GM18502 (cell line): ENCODE results near the gene SERPINA6.
A peak's percentile ranks its signal among the peaks of the same experiment; 100 is the strongest.
"Not testable (repeated sequence)": the region's sequence is repeated elsewhere in the genome, so short reads cannot be mapped to it uniquely, and the experiment has no call there.

Experiments used
- ATAC-seq: cut with Tn5 transposase; IDR thresholded peaks from one replicate; pipeline ENCODE4 v1.9.1; 2021; ENCODE audit warnings: mild to moderate bottlenecking; ENCODE audit not compliant: unreplicated experiment, poor library complexity

Gene SERPINA6

DNA sequence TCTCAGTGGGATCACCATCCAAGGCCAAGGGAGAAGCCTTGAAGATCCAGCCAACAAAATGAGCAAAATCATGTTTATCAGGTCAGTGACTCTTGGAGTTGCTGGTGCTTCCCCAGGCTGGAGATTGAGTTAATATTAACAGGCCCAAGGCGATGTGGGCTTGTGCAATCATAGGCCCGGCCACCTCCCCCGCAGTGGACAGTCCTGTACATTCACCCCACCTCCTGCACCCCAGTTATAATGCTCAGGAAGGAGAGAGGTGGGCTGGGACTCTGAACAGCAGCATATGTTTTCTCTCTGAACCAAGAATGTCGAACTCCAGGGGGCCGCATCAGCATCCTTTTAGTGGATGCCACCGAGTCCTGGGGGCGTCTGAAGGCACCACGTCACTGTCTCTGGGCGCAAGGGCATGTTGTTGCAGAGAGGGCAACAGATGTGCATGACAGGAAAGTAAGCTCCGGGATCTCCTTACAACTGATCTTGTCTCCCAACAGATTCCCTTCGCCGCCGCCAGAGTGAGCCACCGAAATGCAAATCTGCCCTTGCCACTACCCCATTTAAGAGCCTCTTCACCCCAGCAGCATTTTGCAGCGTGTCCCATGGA lies 32.2 kb upstream of the SERPINA6 start:
- no peak for ATAC-seq

DNA sequence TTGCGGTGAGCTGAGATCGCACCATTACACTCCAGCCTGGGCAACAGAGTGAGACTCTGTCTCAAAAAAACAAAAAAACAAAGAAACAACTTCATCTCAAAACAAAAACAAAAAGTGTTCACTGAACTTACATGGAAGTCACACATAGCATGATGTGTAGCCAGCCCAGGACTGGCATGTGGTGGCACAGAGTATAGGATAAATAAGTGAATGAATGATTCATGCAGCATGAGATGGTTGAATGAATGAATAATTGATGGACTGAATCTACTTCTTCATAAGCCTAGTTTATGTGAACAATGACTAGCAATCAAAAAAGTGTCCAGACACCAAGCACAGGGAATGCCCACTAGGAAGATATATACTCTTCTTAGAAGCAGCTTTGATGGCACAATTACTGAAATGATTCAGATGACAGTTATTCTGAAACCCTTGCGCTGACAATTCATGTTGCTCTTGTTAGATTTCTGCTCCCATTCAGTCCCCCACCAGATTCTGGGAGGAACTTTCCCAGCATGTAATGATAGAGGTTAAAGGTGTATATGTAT lies 31.6 kb upstream of the SERPINA6 start:
- ATAC-seq: no peak

DNA sequence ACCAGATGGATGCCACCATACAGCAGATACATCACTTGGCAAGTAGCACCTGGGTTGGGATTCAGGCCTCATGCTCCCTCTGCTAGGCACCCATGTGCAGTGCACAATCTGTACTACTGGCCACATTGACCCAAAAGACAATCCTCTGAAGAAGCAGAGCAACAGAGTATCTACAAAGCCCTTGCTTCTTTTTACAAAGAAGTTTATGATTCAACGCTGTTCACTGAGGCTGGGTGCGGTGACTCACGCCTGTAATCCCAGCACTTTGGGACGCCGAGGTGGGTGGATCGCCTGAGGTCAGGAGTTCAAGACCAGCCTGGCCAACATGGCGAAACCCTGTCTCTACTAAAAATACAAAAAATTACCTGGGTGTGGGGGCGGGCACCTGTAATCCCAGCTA lies 31.1 kb upstream of the SERPINA6 start:
- not testable (repeated sequence) for ATAC-seq

DNA sequence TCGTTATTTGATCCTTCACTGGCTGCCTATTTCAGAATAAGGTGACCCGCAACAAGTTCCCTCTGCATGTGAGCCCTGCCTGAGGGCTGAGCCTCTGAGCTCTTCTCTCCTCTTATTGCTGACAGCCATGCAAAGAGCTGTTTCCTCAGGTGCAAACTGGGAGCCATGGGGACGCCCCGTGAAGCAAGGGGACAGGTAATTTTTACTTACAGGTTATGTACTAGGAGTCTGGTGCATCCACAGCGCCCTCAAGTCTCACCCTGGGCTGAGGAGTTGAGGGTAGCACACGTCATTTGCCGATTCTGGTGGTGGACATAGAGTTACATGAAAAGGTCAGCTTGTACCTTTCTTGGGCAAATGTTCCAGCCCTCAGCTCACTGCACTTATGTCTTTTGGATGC lies 26.1 kb upstream of the SERPINA6 start:
- ATAC-seq: no peak

DNA sequence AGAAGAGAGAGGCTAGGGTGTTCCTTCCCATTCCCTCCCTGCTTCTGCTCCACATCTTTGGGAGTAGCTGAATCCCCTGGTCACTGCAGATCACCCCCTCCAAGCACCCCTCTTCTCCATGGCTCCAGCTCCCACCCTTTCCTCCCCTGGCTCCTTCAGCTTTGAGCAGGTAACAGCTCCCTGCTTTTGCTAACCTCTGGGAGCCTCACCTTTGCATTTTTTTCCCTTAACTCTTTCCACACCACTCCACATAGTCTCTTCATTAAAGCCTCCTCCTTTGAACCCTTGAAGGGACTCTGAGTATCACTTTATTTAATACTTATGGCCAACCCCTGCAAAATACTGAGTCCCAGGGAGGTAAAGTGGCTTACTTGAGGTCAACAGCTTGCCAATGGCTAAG lies 25.7 kb upstream of the SERPINA6 start:
- no peak for ATAC-seq

DNA sequence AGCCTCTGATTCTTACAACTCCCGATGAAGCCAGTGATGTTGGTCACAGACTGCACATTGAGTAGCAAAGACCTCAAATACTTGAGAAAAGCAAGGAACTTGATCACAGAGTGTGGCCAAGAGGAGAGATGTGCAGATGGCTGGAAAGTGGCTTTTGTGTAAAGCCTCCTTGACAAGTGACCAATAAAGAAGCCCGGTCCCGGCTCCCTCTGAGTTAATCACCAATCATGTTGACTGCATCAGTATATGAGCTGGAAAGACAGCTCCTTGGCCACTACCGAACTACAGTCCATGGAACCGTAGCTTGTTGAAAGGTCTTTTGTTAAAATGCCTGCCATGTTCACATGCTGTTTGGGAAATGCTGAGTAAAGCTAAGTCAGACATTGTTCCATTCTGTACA lies 23.7 kb upstream of the SERPINA6 start:
- no peak for ATAC-seq

DNA sequence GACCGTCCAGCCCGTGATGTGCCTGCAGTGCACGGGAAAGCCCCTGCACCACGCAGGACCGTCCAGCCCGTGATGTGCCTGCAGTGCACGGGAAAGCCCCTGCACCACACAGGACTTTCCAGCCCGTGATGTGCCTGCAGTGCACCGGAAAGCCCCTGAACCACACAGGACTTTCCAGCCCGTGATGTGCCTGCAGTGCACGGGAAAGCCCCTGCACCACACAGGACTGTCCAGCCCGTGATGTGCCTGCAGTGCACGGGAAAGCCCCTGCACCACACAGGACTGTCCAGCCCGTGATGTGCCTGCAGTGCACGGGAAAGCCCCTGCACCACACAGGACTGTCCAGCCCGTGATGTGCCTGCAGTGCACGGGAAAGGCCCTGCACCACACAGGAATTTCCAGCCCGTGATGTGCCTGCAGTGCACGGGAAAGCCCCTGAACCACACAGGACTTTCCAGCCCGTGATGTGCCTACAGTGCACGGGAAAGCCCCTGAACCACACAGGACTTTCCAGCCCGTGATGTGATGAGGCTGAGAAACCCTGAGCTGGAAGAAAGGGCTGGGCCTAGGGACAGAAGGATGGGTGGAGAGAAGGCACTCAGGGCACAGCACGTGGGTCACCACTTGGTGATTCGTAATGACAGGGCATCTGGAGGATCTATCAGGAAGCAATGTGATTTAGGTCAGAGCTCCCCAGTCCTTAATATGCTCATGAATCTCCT lies 23.1 kb upstream of the SERPINA6 start:
- ATAC-seq: peak; percentile 81

DNA sequence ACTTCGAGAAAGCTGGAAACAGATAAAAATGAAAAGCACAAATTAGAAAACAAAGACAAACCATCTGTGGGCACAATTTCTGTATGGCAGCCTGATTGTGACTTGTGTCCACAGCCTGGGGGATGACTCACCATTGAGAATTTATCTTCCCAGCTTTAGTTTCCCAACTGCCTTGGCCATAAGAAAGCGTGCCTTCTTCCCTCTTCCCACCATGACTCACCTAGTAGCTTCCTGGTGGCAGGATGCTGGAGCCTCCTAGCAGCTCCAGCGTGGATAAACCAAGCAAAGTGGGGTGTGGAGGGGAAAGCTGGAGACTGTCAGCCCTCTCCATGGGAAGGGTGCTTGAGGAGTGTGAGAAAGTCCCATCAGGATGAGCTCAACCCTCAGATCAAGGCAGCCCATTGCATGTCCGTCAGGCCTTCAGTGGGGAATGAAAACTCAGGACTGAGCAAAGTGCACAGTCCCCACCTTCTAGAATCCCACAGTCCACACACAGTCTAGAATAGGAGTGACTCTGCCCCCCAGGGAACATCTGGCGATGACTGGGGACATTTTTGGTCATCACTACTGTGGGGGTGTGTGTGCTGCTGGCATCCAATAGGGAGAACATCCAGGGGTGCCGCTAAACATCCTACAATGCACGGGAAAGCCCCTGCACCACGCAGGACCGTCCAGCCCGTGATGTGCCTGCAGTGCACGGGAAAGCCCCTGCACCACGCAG lies 22.4 kb upstream of the SERPINA6 start:
- ATAC-seq: no peak

DNA sequence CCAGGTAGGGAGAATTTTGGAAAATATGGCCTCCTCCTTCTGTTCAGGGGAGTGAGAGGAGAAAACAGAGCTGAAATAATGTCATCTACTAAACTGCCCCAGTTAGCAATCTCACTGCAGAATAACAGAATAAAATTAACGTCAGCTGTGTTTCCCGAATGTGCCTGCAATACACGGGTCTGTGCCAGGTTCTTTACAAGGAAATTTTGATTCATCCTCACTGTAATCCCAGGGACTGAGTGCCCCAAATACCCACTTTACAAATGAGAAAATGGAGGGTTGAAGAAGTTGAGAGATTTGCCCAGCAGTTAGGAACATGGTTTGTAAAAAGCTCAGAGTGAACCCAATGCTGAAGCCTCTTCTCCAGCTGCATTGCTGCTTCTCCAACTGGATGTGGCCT lies 21.3 kb upstream of the SERPINA6 start:
- ATAC-seq: no peak

DNA sequence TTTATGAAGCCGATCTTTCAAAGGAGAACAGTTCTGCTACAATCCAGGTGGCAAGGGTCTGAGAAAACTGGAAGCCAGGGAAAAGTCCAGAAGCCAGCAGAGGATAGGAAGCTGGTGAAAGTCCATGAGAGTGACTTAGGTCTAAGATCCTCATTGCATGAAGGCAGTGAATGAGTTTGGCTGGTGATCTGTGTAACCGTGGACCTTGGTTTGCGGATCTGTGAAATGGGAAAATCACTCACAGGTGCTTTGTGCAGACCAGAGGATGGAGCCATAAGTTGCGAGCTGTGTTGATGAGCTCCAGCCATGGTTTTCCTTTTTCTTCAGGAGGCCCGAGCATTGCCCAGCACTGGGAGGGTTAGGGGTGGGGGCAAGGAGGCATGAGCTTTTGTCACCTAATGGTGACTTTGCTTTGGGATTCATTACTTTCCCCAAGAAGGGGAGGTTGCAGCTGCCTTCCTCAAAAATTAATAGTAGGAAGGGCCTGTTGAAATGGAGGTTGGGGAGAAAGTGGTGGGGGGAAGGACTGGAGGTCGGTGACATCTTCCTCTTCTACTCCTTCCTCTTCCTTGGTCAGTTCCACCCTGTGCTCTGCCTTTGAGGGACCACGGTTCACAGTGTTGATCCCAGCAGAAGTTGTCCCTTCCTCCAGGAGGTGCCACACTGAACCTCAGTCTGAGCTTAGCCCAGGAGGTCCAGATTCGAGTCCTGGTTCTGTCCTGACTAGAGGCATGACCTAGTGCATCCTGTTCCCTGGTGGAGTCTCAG lies 20.3 kb upstream of the SERPINA6 start:
- ATAC-seq: no peak

DNA sequence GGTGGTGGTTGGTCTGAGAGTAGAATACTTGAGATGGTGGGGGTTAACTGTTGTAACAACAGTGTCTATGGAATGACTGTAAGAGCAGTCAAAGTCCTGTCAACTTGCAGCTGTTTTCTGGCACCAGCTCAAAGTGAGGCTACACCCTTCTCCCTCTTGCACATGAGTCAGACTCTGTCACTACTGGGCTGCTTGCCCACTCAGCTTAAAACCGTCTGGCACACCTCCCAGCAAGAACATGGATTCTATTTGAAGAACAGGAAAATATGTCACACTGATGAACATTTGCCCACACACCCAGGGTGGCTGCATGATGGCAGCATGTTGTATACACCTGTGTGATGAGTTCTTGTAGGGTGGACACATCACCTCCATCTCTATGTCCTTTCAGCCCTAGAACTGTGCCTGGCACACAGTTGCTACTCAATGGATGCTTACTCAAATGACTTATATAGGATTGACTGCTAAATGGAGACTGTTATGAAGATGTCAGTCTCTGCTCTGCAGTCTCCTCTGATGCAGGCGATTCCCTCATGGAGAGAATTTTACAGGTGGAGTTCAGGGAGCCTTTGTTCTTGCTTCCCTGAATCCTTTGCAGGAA lies 19.3 kb upstream of the SERPINA6 start:
- no peak for ATAC-seq

DNA sequence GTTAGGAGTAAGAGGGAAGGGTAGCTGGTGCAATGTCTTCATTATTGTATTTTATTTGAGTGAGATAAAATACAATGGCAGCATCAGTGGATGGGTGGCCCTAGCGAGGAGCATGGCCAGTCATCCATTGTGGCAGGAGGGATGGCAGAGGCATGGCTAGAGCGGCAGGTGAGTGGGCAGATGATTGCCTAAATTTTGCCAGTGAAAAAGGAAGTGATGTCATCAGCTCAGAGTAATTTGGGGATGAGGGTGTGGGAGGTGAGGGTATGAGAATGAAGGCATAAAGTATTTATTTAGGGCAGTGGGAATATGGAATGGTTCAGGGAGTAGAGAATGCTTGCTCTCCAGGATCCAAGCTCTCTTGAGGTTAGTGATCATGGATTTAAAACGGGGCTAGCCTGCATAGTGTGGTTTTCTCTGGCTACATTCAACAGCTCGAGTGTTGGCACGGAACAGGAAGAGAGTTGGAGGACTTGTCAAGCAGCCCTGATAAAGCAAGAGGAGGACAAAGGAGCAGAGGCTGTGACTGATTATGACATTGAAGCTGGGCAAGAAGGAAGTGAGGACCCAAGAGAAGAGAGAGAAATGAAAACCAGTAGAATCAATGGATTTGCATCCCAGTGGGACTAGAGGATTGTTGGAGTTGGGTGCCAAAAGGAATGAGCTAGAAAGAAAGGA lies 18.7 kb upstream of the SERPINA6 start:
- ATAC-seq: no peak

DNA sequence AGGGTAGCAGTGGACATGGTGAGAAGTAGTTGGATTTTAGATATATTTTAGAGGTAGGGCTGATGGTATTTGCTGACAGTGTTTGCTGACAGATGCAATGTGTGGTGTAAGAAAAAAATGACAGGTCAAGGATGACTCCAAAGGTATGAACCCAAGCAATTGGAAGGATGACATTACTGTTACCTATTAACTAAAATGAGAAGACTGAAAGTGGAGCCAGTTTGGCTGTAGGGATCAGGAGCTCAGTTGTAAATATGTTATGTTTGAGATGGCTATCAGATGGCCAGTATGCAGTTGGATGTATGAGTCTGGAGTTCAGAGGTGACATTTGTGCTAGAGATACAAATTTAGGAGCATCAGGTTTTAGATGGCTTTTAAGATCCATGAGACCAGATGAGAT lies 17.4 kb upstream of the SERPINA6 start:
- ATAC-seq: no peak

DNA sequence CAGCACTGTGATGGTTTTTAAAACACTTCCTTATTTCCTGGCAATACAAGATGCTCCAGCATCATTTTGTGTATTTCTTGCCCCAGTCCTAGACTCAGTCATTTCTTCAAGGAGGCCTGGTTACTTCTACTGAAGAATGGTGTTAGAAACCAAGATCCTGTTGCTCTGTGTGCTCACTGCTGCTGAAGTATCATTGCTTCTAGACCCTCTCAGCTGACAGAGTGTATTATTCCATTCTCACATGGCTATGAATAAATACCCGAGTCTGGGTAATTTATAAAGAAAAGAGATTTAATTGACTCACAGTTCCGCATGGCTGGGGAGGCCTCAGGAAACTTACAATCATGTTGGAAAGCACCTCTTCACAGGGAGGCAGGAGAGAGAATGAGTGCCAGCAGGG lies 14.9 kb upstream of the SERPINA6 start:
- ATAC-seq: no peak

DNA sequence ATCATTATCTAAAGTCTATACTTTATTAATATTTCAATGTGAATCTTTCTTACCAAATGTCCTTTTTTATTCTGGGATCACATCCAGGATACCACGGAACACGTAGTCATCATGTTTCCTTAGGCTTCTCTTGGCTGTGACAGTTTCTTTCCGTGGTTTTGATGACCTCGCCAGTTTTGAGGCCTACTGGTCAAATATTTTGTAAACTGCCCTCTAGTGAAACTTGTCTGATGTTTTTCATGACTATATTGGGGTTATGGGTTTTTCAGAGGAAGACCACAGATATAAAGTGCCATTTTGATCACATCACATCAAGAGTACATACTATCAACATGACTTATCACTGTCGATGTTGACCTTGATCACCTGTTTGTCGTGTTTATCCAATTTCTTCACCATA lies 14.1 kb upstream of the SERPINA6 start:
- no peak for ATAC-seq

DNA sequence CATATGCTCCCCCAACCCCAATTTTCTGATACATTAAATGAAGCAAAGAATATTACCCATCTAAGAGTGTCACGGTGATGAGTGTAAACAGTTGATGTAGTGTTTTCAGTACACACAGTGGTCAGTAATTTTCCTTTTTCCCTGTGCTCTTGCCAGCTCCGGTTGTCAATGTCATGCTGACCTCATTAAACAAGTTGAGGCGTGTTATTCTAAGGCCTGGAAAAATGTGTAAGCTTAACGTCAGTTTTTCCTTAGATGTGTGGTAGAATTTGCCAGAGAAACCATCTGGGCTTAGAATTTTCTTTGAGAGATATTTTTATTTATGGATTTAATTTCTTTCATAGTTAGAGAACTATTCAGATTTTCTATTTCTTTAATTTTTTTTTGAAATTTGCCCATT lies 11.7 kb upstream of the SERPINA6 start:
- no peak for ATAC-seq

DNA sequence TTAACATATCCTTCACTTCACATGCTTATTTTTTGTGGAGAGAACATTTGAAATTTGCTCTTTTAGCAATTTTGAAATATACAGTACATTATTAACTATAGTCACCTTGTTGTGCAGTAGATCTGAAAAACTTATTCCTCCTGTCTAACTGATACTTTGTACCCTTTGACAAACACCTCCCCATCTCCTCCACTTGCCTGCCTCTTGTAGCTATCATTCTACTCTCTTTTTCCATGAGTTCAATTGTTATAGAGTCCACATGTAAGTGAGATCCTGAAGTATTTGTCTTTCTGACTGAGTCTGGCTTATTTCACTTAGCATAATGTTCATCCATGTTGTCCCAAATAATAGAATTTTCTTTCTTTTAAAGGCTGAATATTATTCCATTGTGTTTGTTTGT lies 9.5 kb upstream of the SERPINA6 start:
- no peak for ATAC-seq

DNA sequence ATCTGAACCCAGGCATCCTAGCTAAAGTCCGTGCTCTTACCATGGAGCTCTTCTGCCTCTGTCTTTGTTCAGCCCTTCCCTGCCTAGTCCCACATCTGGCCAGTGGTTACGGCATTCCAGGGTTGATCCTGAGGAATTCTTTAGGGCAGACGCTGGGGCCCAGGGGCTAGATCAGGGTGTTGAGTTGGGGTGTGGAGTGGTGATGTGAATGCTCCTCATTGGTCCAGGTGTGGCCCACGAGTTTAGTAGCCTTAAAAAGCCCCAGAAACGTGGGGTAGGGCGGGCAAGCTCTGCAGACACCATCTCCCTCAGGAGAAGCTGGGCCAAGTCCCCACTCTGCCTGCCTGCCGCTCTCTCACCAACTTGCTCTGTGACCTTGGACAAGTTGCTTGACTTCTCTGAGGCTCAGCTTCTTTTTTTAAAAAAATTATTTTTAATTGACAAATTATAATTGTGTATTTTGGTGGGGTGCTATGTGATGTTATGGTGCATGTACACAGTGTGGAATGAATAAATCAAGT lies 9.0 kb upstream of the SERPINA6 start:
- ATAC-seq: no peak

DNA sequence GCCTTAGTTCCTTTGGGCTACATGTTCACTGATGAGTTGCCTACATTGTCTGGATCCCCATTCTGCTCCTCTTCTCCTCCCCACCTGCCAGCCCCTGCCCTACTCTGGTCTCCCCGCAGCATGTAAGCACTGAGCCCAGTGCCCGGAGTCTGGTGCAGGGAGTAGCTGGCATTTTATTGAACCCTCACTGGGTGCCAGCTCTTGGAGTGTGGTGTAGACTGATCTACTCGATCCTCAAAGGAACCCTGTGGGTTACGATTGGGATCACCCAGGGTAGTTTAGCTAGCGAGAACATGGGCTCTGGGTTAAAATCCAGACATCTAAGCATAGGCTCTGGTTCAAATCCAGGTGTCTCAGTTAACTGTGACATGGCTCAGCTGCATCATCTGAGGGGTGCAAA lies 8.3 kb upstream of the SERPINA6 start:
- no peak for ATAC-seq

DNA sequence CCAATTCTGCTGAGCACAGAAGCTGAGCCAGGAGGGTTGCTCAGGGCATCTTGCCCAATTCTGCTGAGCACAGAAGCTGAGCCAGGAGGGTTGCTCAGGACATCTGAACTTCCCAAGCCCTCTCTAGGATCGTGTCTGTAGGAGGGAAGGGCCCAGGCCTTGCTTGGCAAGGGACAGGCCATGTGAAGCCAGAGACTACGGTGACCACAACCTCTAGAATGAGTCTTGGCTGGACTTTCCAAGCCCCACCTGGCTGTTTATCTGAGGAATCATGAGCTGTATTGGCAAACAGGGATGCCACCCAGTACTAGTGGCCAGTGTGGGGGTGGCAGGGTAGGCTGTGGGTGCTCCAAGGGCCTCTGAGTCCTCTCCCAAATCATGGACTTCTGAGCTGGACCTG lies 7.7 kb upstream of the SERPINA6 start:
- ATAC-seq: no peak
